Jurkat, Clone E6-1 (cell line): ENCODE results near the gene H19. TPM values are rescaled to one million over a fixed set of nuclear protein-coding genes. Genes with fewer than 3 reads are reported as not detected.

Experiments used
- DNase-seq: peaks from one replicate; pipeline ENCODE4 v3.0.0-alpha.2; 2011; ENCODE audit warnings: low read depth, low spot score
- H3K4me3 ChIP-seq: 2 replicates; pipeline ENCODE4 v1.5.1; 2011; ENCODE audit warnings: mild to moderate bottlenecking, low read length, control low read depth, moderate library complexity
- polyA plus RNA-seq: library from polyadenylated mRNA; unstranded; fragments of >200 nt; gene quantifications from one replicate; pipeline ENCODE4 v1.2.1, GENCODE V29; 2012; ENCODE audit warnings: missing spikeins; ENCODE audit not compliant: insufficient read length, insufficient read depth

The H19 gene
- not detected for polyA plus RNA-seq

DNA sequence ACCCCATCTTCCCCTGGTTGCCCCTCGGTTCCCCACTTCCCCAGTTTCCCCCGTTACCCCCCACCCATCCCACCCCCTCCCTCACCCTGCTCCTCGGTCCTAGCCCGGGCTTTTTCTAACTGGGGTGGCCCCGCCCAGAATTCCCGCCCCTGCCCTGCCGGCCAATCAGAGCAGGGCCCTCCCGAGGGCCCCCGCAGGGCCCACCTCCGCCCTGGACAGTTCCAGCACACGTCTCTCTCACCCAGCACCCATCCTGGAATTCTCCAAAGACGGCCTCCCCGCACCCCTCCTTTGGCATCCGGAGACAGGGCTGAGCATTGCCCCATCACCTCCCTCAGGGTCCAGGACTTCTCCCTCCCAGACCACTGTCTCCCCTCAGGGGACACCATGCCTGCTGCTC, at the start of gene H19:
Gene H19 (minus strand): TSS at position 88 of the 400 bp plus-strand sequence.
- H3K4me3 ChIP-seq: no peak within 1 kb of the TSS
- no peak for DNase-seq

DNA sequence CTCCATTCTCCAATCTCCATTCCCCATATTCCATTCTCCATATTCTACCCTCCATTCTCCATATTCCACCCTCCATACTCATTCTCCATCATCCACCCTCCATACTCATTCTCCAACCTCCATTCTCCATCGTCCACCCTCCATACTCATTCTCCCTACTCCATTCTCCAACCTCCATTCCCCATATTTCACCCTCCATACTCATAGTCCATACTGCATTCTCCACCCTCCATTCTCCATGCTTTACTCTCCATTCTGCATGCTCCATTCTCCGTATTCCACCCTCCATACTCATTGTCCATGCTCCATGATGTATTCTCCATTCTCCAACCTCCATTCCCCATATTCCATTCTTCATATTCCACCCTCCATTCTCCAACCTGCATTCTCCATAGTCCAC, 44.3 kb upstream of the H19 start:
- H3K4me3 ChIP-seq: no peak overlapping the region
- no peak for DNase-seq

DNA sequence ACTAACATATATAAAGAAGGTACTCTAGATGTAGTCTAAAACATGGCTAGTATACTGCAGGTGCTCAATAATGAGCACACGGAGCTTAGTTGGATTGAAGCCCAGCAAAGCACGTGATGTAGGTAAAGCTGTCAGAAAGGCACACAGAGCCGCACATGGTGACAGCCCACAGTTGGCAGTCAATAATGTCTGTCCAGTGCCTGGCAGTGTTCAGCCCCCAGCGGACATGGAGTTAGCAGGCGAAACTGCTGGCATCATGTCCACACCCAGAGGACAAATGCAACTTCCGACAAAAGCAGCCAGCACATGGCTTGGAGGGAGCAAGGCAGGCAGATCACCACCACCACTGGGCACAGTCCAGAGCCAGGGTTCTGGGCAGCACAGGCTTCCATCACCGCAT, 43.5 kb upstream of the H19 start:
- H3K4me3 ChIP-seq: no peak overlapping the region

DNA sequence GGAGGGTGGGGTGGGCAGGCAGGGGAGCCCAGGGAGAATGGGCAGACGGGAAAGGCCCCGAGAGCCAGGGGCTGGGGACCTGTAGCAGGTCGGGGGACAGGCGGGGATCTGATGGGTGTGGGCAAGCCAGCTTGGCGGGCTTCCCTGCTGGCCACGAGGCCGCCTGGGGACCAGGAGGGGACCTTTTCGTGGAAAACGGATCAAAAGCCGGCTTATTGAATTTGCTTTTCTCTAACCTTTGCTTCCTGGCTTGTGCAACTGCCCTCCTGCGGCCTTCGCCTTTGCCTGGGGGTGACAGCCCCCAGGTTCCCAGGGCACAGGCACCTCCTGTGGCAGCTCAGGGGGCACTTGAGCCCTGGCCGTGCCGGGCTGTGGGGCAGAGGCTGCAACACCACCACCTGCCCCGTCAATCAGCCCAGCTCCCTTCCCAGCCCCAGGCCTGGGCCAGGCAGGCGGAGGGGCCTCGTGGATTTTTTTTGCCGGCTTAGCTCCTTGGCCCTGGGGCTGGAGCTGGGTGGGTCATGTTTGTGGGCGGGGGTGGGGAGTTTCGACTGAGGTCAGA, 41.6 kb upstream of the H19 start:
- H3K4me3 ChIP-seq: no peak overlapping the region
- DNase-seq: no peak

More for the DNA sequence above, 43.5 kb upstream of the H19 start:
- no peak for DNase-seq

DNA sequence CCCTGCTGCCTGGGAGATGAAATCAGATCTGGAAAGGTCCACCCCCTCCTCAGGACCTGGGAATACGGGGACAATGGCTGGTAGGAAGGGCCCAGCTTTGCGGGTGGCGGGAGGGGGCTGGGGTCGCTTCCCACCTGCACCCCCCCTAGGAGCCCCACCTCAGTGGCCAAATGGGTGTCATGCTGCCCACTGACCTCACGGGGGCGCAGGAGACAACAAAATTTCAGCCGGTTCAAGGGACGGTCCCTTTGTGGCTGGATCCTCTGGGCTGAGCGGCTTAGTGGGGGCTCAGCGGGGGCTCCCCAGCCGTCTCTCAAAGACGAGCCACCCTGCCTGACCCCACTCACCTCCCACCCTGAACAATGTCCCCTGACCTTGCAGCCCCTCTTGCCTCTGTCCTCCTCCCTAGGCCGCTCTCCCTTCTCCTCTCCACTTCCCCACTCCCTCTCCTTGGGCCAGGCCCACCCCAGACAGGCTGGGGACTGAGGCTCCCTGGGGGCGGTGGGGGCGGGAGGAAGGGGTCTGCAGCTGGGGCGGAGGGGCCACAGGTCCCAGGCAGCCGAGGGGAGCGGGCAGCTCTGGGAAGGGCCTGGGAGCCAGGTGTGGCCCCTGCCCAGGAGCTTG, 39.3 kb upstream of the H19 start:
- no peak overlapping the region for H3K4me3 ChIP-seq
- no peak for DNase-seq

DNA sequence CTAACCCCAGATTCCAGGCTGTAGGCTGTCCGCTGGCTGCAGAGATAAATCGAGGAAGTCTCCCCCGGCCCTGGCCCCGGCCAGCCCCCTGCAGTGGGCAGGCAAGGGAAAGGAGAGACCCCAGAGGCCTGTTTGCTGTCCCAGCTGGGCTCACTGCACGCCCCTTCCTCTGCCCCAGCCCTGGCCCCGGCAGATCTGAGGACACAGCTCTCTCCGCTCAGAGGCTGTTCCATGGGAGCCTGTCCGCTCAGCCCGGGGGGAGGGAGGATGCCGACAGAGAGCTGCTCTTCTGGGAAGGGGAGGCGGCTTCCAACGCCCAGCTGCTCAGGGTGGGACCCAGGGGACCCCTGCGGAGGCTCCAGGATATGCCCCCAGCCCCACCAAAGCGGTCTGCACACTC, 37.7 kb upstream of the H19 start:
- no peak for DNase-seq
- no peak overlapping the region for H3K4me3 ChIP-seq

DNA sequence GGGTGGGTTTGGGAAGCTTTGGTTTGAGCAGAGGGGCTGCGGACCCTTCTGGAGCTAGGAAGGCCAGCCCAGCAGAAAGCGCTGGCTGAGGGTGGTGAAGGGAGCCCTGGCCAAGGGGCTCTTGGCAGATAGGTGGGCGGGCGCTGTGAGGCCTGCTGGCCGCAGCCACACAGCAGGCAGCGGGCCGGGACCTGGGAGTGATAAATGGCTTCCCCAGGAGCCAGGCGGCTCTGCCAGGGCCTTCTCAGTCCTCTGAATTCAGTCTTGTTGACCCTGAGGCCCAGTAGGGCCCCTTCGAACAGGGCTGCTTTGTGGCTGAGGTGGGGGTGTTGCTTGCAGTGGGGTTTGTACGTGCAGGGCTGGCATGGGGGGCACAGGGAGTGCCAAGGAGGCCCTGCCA, 33.4 kb upstream of the H19 start:
- no peak for DNase-seq
- no peak overlapping the region for H3K4me3 ChIP-seq

DNA sequence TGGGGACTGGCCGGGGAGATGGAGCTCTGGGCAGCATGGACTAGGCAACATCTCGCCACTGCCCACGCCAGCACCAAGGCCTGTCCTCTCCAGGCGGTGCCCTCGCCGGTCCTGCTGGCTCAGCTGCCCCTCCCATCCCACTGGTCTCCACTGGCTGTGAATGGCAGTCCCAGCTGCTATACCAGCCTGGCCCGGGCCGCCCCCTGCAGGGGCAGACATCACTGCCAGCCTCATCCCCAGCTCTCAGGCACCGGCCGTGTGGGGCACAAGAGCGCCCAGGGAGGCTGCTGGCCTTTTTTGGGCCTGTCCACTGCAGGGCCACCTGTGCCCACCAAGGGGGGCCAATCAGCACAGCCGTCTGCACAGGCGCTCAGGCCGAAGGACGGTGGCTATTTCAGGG, 30.1 kb upstream of the H19 start:
- no peak for DNase-seq

DNA sequence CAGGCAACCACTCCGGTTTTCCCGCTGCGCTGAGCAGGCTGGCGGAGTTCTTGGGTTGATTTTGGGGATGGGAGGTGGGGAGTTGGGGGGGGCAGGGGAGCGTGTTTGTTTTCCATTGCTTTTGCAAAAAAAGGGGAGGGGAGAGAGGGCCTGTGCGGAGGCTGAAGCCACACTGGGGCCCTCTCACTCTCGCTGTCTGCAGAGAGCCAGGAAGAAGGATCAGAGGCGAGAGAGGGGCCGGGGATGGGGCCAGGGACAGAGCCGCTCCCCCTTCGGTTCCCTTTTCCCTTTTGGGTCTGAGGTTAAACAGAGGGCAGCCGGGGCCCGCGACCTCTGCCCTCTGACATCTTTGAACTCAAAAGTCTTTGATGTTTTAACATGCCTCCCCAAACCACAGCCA, 17.4 kb upstream of the H19 start:
- DNase-seq: no peak
- no peak overlapping the region for H3K4me3 ChIP-seq

More for the DNA sequence above, 30.1 kb upstream of the H19 start:
- H3K4me3 ChIP-seq: no peak overlapping the region

DNA sequence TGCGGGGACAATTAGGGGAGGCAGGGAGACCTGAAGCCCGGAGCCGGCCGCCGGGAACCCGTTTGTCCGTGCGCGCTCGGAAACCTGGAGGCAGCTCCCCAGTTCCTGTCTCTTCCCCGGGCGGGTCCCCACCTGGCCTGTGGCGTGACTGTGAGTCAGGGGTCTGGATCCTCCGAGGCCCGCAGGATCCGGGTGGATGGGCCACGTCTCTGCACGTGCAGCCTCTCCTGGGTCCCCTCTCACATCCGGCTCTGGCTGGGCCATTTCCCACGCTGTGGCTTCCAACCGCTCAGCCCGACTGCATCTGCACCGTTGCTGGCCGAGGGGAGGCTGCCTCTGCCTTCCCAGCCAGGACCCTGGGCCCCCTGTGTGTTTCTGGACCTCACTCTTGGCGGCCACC, 14.8 kb upstream of the H19 start:
- no peak for DNase-seq

DNA sequence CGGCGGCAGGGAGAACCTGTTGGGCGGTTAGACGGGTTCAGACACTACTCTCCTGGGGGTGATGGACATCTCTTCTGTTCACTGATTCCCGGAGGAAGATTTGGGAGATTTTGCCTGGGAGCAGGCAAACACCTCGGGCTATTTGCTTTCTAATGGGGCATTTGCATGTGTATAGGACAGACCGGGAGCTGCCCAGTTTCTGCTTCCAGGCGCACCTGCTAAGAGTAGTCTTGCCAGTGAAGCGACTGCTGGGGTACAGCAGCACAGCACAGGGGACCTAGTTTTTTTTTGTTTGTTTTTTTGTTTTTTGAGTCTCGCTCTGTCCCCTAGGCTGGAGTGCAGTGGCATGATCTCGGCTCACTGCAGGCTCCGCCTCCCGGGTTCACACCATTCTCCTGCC, 6.8 kb upstream of the H19 start:
- no peak overlapping the region for H3K4me3 ChIP-seq

More for the DNA sequence above, 14.8 kb upstream of the H19 start:
- no peak overlapping the region for H3K4me3 ChIP-seq

DNA sequence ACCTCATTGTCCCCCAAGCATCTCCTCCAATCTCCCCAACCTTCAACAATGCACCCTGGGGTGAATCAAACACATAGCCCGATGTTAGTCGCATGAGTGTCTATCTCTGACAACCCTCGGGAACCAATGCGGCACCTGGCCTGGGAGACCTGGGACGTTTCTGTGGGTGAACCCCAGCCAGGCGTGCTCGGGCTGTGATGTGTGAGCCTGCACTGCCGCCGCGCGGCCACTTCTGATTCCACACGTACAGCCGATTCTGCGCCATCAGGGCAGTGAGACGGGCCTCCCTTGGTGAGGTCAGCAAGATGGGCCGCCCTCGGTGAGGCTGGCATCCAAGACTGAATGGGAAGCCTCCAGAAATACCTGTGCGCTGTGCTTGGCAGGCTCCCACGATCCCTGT, 5.2 kb upstream of the H19 start:
- no peak overlapping the region for H3K4me3 ChIP-seq
- DNase-seq: no peak

More for the DNA sequence above, 6.8 kb upstream of the H19 start:
- no peak for DNase-seq

DNA sequence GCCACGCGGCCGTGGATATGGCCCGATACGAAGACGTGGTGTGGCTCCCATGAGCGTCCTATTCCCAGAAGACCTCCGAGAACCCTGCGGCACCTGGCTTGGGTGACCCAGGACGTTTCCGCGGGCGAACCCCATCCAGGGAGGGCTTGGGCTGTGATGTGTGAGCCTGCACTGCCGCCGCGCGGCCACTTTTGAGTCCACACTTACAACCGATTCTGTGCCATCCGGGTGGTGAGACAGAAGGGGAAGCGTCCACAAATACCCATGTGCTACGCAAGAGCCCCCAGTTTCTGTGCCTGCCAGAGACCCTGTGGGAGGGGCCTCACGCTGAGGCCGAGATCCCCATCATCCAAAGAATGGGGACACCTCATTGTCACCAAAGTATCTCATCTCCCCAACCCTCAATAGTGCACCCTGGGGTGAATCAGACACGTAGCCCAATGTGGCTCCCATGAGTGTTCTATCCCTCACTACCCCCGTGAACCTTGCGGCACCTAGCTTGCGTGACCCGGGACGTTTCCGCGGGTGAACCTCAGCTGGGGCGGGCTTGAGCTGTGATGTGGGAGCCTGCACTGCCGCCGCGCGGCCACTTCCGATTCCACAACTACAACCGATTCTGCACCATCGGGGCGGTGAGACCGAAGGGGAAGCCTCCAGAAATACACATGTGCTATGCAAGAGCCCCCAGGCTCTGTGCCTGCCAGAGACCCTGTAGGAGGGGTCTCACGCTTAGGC, 4.6 kb upstream of the H19 start:
- no peak for DNase-seq
- no peak overlapping the region for H3K4me3 ChIP-seq

DNA sequence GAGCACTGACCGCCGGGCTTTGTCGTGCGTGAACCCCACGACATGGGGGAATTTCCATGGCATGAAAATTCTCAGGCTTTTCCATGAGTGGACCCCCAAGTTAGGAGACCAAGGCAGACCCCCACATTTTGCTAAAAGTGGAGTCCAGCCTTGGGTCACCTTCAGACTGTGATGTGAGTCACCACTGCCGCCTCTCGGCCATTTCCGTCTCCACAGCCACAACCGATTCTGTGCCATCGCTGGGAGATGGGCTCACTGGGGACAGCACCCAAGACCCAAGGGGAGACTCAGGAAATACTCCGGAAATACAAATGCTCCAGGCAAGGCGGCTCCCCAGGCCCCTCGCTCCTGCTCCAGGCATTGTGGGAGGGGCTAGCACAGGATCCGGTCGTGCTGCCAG, 1.2 kb upstream of the H19 start:
- no peak for DNase-seq
- no peak overlapping the region for H3K4me3 ChIP-seq

DNA sequence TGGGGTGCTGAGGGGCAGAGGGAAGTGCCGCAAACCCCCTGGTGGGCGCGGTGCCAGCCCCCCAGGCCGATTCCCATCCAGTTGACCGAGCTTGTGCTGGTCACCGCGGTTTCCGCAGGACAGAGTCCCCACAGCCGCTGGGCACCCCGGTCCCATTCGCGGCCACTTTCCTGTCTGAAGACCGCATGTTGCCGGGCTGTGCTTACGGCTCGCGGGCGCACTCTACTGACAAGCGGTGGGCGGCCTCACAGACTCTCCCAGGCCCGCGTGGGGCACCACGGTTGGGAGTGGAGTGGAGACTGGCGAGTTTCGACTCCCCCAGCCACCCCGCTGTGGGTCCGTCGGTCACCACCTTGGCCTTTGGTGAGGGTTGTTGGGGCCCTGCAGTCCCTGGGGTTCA, 648 bp upstream of the H19 start:
- DNase-seq: no peak

DNA sequence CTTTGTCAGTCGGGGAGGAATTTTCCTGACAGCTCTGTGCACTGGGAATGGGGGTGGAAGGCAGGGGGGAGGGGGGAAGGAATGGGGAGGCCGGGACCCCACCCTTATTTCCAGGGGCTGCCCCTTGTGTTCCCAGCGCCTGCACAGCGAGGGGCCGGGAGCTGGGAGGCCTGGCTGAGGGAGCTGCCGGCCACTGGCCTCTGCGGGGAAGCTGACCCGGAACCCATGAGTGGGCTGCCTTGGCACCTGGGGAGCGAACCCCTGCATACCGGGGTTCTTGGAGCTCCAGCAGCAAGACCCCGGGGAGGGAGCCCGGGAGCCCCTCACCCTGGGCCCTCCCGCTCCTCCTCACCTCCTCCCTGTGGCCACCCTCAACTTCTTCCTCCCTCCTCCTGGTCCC, 3.5 kb downstream of the H19 start:
- H3K4me3 ChIP-seq: no peak overlapping the region
- DNase-seq: no peak

More for the DNA sequence above, 648 bp upstream of the H19 start:
- no peak overlapping the region for H3K4me3 ChIP-seq

DNA sequence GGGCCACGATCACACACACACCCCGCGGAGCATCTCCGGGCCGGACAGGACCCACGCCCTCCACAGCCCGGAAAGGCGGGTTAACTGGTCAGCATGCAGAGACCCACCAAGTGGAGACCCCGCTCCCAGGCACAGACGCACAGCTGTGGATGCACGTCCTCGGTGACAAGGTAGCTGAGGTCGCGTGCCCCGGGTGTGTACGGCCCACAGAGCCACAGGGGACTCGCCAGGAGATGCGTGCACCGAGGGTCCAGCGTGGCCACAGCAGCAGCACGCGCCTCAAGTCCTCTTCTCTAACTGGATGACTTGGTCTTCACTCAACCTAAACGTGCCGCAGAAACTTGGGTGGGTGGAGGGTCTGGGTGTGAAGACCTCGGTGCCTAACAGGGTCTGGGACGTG, 5.5 kb downstream of the H19 start:
- no peak for DNase-seq
- H3K4me3 ChIP-seq: no peak overlapping the region

DNA sequence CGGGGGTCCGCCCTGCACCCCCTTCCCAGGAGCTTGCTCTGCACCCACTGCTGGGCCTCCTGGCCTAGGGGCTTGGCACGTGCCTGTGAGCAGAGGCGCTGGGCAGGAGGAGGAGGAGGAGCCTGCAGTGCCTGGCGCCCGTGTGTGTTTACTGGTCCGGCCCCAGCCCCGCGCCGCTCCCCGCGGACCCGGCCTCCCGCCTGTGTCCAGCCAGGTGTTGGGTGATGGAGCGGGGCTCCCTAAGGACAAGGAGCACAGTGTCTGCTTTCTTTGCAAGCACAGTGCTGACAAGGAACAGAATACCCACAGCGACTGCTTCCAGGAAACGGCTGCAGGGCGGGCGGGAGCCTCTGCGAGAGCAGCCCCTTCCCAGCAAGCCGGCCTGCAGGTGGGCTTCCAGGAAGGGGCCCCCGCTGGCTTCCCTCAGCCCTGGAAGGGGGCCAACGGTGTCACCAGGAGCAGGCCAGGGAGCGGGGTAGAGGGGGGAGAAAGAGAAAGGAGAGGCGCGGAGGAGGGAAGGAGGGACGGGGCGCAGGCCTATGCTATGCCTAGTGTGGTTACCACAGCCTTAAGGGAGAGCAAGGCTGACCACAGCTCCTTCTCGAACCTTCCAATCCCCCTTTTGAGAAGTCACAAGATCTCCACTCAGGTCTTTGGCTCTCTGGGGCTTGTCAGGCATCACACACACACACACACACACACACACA, 6.6 kb downstream of the H19 start:
- H3K4me3 ChIP-seq: no peak overlapping the region
- DNase-seq: no peak

DNA sequence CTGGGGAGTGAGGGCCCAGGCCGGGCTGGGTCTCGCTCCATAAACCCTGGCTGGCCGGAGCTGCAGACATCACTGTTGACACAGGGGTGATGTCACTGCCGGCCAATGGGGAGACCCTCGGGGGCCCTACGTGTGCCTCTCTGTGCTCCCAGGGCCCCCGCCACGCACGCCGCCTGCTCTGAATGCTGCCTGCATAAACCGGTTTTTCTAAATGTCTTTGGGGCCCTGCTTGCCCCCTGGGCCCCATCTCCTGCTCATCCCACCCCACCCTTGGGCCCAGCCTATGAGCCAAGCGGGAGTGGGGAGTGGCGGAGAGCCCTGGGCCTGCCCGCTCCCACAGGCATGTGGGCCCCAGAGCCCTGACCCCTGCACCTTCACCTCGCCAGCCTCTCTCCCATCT, 7.7 kb downstream of the H19 start:
- H3K4me3 ChIP-seq: no peak overlapping the region
- no peak for DNase-seq

DNA sequence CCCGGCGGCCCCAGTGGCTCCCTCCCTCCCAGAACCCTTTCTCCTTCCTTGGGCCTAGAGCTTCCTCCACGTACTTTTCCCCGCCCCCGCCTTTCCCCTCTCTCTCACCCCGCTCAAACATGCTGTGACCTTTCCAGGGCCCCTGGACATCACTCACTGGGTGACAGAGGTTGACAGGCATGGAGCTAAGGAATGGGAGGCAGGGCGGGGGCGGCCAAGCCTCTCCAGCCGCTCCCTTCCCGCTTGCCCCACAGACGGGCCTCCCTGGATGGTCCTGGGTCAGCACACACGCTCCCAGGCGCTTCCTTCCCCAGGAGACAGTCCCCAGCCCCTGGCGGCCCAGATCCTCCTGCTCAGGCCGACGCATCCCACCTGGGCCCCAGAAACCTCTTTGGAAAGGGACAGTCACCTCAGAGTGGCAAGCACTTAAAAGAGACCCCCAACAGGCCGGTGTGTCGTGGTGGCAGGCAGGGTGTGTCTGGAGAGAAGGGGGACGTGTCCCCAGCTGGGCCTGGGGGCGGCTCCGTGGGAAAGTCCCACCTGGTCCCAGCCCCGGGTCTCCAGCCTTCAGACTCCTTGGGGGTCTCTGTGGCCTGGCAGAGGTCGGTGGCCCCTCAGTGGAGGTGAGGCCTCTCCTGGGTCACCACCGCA, 8.8 kb downstream of the H19 start:
- no peak overlapping the region for H3K4me3 ChIP-seq
- no peak for DNase-seq
